ENCODE measurements around the gene CLTCL1.

The CLTCL1 gene

GRCh38 chr22:19193879-19194278 lies 97.6 kb downstream of the CLTCL1 start:
- DNase-seq, result no peak

GRCh38 chr22:19187716-19188563 lies 103.6 kb downstream of the CLTCL1 start:
- no peak for DNase-seq

GRCh38 chr22:19184276-19184997 lies 107.1 kb downstream of the CLTCL1 start:
- no peak for DNase-seq

GRCh38 chr22:19183216-19183615 lies 108.3 kb downstream of the CLTCL1 start:
- no peak for DNase-seq

- no peak for DNase-seq
These were observed 108.9 kb downstream of the CLTCL1 start for GRCh38 chr22:19182472-19183157.

GRCh38 chr22:19181786-19182471 lies 109.6 kb downstream of the CLTCL1 start:
- peak; percentile 48 for DNase-seq

GRCh38 chr22:19180740-19181410 lies 110.6 kb downstream of the CLTCL1 start:
- no peak for DNase-seq

GRCh38 chr22:19180234-19180633 lies 111.3 kb downstream of the CLTCL1 start:
- DNase-seq, result no peak

- DNase-seq, result peak; percentile 62
These were observed 111.9 kb downstream of the CLTCL1 start for GRCh38 chr22:19179497-19180048.

GRCh38 chr22:19178657-19179496 lies 112.6 kb downstream of the CLTCL1 start, which contains the start of gene SLC25A1:
SLC25A1 (minus strand) TSS chr22:19178736; CDS start chr22:19178673, 63 bp downstream.
- peak; percentile 71 for DNase-seq

- DNase-seq, result no peak
These were observed 113.4 kb downstream of the CLTCL1 start for GRCh38 chr22:19178065-19178656.

- no peak for DNase-seq
These were observed 114.1 kb downstream of the CLTCL1 start for GRCh38 chr22:19177164-19178064.

GRCh38 chr22:19176732-19177131 lies 114.8 kb downstream of the CLTCL1 start:
- no peak for DNase-seq

- DNase-seq, result no peak
These were observed 115.3 kb downstream of the CLTCL1 start for GRCh38 chr22:19176175-19176643.

- DNase-seq, result no peak
These were observed 115.8 kb downstream of the CLTCL1 start for GRCh38 chr22:19175602-19176174.

- no peak for DNase-seq
These were observed 116.4 kb downstream of the CLTCL1 start for GRCh38 chr22:19175026-19175601.

- DNase-seq, result peak; percentile 81
These were observed 117.2 kb downstream of the CLTCL1 start for GRCh38 chr22:19174106-19175025.
